Erythroblast (primary cell): ENCODE measurements around the gene IRF9.

Source experiments
- GATA1 ChIP-seq: IDR thresholded peaks from 2 replicates; pipeline ENCODE4 v1.6.1; 2011; ENCODE audit warnings: low read depth, mild to moderate bottlenecking, control low read depth, low read length, moderate library complexity
- POLR2A ChIP-seq: IDR thresholded peaks from 2 replicates; pipeline ENCODE4 v1.6.1; 2011; ENCODE audit warnings: mild to moderate bottlenecking, low read length

- TF ChIP-seq POLR2A (no peak), GATA1 (no peak)
Observed at GRCh38 chr14:24145219-24145618, 15.8 kb upstream of the IRF9 start.
